Nucleus accumbens (tissue), 56 donors: ENCODE results near the gene ZNF716.
"Not testable (repeated sequence)": the region's sequence is repeated elsewhere in the genome, so short reads cannot be mapped to it uniquely, and the experiment has no call there.

ENCODE experiments used
- DNase-seq, 56 donors: peaks; one replicate each; lab custom pipeline; 2025; lab: John Stamatoyannopoulos, UW

Gene ZNF716

DNA sequence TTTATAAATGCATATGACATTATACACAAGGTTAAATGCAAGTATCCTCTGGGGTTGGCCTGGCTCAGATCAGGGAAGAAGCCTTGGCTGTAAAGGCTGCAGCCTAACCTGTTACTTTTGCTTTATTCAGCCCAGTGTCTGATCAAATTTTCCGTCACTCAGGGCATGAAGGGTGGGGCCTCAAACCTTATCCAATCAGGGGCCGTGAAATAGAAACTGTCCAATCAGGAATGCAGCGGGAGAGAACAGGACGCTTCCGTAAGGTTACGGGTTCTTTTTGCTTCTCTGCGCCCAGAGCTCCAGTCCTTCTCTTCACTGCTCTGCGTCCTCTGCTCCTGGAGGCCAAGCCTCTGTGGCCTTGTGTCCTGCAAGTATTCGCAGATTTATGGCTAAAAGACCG lies at the start of gene ZNF716:
ZNF716 (plus strand) TSS at position 274 of the 400 bp plus-strand sequence; CDS start at position 386, 112 bp downstream.
- no peak for DNase-seq

DNA sequence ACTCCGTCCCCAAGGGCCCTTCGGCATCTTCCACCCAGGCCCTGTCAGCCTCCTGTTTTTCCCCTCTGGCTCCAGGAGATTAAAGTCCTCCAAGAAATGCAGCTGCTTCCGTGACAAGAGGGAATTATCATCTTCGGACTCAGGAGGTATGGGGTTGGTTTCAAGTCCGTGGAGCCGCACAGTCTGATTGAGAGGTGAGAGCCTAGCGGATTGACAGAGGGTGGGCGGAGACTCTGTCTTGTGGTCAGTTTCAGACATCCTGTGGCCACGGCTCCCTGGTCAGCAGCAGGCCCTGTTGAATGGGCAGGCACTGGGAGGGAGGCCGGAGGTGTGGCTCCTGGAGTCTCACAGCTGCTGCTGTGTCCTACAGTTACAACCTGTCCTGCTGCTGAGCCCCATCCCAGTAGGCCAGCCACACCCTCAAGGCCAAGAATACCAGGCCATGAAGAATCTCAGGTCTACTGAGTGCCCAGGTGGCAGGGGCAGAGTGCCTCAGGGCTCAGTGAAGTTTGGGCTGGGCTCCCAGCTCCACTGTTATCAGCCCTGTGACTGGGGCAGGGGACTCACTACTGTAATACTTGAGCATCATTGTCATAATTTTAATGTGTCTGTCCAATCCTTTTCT lies 49.3 kb upstream of the ZNF716 start:
- DNase-seq, result no peak

GRCh38 chr7:57403051-57403450 lies 46.9 kb upstream of the ZNF716 start:
- not testable (repeated sequence) for DNase-seq

DNA sequence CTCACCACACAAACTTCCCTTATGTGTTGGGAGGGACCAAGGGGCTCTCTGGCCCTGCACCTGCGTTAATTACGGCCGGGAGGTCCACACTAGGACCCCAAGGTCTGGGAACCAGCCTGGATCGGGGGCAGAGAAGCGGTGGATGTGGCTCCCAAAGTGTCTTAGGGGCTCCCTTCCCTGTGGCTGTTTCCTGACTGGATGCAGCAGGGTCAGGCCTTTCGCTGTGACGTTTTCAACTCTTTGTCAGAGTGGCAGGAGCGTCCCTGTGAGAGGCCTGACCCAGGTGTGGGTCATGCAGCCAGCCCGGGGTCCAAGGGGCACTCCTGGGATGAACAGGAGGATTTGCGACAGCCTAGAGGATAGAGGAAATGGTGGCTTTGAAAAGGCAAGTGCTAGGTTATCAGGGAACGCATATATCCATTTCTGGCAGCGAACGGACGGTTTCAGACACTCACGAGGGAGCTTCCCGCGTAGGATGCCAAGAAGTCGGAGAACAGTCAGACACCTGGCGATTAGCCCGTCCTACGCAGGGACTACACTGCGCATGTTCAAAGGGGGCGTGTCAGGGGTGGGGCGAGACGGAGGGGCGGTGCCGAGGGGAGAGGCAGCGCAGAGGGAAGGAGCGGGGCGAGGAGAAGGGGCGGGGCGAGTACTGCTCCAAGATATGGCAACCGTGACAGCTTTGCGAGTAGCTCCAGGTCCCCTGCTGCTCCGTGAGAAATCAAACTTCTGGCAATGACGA lies 46.2 kb upstream of the ZNF716 start:
- DNase-seq, result peak in 17 of 56 donors; percentile 4 to 70 (median 32)

GRCh38 chr7:57404343-57404966 lies 45.5 kb upstream of the ZNF716 start:
- peak in 20 of 56 donors; percentile 6 to 67 (median 25) for DNase-seq

- DNase-seq, result peak in 1 of 56 donors; percentile 0
Measured at GRCh38 chr7:57404967-57405421, 45.0 kb upstream of the ZNF716 start.

DNA sequence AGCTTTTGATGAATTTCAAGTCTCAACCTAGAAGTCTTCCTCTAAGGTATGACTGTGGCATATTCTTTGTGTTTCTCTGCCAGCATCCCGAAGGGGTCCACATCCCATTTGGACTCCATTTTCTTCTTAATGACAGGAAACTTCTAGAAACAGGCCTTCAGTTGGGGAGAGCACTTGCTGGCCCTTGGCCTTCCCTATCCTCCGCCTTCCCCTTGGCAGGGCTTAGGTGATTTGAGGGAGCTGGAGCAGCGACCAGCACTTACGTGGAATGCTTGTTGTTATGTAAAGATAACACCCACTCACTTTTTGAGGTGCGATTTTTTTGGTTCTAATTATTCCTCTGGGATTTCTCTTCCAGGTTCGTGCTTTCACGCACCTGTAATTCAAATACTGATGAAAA lies 42.9 kb upstream of the ZNF716 start:
- no peak for DNase-seq

GRCh38 chr7:57412168-57412567 lies 37.8 kb upstream of the ZNF716 start:
- no peak for DNase-seq

DNA sequence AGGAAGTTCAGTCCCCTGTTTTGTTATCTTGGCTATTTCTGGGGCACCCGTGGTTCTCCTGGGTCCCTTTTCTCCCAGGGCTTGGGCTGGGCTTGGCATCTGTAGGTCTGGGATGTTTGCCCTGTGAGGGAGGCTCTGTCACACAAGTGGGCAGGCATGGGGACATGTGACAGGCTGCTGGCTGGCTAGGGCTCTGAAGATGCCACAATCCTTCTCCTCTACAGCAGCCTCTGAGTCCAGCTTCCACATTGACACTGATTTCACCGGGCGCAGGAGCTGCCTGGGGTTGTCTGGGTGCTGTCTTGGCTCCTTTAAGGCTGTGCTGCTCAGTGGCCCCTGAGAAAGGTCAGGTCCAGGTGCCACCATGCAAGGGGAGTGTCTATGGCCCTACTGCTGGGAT lies 37.4 kb upstream of the ZNF716 start:
- no peak for DNase-seq

- no peak for DNase-seq
Measured at GRCh38 chr7:57413529-57414398, 36.2 kb upstream of the ZNF716 start.

- no peak for DNase-seq
Measured at GRCh38 chr7:57414415-57414814, 35.6 kb upstream of the ZNF716 start.

GRCh38 chr7:57414852-57415251 lies 35.1 kb upstream of the ZNF716 start:
- DNase-seq, result no peak

DNA sequence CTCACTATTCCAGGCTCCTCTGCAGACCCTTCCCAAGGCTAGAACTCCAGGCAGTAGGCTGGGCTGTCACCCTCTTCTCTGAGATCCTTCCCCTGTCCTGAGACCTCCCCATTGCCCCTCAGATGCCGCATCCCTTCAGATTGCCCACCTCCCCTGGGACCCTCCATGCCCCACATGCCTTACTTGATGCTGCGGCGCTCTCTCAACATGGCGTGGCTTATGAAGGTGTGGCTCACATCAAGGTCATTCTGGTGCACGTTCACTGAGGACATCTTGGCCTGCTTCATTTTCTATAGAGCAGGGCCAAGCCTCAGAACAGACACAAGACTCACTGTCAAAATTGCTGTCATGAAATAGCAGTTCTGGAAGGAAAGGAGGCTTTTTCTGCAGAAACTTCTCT lies 34.7 kb upstream of the ZNF716 start:
- no peak for DNase-seq

DNA sequence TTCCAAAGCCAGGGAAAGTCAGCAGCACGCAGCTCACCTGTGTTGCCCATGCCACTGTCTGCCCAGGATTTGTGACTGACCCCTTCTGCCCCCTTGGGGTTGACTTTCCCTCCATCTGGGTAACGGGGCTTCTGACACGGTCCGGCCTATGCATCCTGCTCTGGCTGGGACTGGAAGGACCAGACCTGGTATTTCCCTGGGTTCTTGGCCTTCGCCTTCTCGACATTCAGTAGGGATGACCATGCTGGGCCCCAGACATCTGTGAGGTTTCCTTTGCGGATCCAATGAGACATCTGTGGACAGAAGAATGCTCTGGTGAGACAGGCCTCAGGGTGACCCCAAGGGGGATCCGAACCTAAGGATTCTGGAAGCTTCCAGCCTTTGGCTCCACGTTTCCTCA lies 34.2 kb upstream of the ZNF716 start:
- no peak for DNase-seq

- no peak for DNase-seq
Measured at GRCh38 chr7:57416601-57417358, 33.2 kb upstream of the ZNF716 start.

DNA sequence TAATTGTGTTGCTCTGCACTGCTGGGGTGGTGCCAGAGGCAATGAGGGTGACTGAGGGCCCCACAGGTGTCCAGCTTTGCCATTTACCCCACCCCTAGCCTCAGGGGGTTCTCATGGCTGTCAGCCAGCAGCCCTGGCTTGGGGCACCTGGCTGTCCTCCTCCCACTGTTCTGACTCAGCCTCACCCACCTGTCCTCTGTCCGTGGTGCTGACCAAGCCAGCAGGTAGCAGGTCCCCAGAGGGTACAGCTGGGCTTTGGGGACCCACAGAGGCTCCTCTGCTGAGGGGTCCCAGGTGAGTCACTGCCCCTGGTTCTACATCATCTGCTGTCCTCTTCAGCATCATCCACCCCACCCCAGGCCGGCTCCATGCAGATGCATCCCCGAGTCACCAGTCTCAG lies 32.2 kb upstream of the ZNF716 start:
- no peak for DNase-seq

- DNase-seq, result no peak
Measured at GRCh38 chr7:57423768-57424167, 26.2 kb upstream of the ZNF716 start.

GRCh38 chr7:57424515-57425238 lies 25.3 kb upstream of the ZNF716 start:
- DNase-seq, result no peak

GRCh38 chr7:57425239-57425944 lies 24.6 kb upstream of the ZNF716 start:
- no peak for DNase-seq
